WTC11 (cell line): ENCODE data around the gene PRR4.

Source experiments
- GRHL2 ChIP-seq: fragments of 250-450 bp; sonication (Bioruptor Pico); IDR thresholded peaks from 2 replicates; pipeline ENCODE4 v1.8.0; 2022; ENCODE audit warnings: mild to moderate bottlenecking, moderate library complexity; ENCODE audit not compliant: insufficient replicate concordance, severe bottlenecking
- IRF2 ChIP-seq: sonication (generic); formaldehyde crosslinking; IDR thresholded peaks from 2 replicates; pipeline ENCODE4 v1.8.0; 2022; ENCODE audit warnings: low read depth, missing genetic modification reagents, borderline replicate concordance
- JUN ChIP-seq: sonication (generic); formaldehyde crosslinking; IDR thresholded peaks from 2 replicates; pipeline ENCODE4 v1.8.0; 2023; ENCODE audit warnings: mild to moderate bottlenecking, missing genetic modification reagents
- MAX ChIP-seq: sonication (generic); formaldehyde crosslinking; IDR thresholded peaks from 2 replicates; pipeline ENCODE4 v1.8.0; 2022; ENCODE audit warnings: mild to moderate bottlenecking, missing genetic modification reagents
- NFATC4 ChIP-seq: fragments of 250-450 bp; sonication (Bioruptor Pico); IDR thresholded peaks from 2 replicates; pipeline ENCODE4 v1.9.0; 2021; ENCODE audit warnings: mild to moderate bottlenecking
- ZNF532 ChIP-seq: fragments of 250-450 bp; sonication (Bioruptor Pico); IDR thresholded peaks from 2 replicates; pipeline ENCODE4 v1.9.0; 2021; ENCODE audit warnings: mild to moderate bottlenecking, borderline replicate concordance
- TF ChIP-seq, protein P1 (sequence below): fragments of 200-600 bp; IDR thresholded peaks from 2 replicates; pipeline ENCODE4 v1.8.0; 2022; ENCODE audit warnings: antibody characterized with exemption

- no peak for TF ChIP-seq GRHL2 (CRISPR knock-in tag)
- no peak for TF ChIP-seq MAX (CRISPR knock-in tag)
- TF ChIP-seq JUN (CRISPR knock-in tag): no peak
- no peak for TF ChIP-seq NFATC4 (CRISPR knock-in tag)
- TF ChIP-seq, protein P1, sequence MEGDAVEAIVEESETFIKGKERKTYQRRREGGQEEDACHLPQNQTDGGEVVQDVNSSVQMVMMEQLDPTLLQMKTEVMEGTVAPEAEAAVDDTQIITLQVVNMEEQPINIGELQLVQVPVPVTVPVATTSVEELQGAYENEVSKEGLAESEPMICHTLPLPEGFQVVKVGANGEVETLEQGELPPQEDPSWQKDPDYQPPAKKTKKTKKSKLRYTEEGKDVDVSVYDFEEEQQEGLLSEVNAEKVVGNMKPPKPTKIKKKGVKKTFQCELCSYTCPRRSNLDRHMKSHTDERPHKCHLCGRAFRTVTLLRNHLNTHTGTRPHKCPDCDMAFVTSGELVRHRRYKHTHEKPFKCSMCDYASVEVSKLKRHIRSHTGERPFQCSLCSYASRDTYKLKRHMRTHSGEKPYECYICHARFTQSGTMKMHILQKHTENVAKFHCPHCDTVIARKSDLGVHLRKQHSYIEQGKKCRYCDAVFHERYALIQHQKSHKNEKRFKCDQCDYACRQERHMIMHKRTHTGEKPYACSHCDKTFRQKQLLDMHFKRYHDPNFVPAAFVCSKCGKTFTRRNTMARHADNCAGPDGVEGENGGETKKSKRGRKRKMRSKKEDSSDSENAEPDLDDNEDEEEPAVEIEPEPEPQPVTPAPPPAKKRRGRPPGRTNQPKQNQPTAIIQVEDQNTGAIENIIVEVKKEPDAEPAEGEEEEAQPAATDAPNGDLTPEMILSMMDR: no peak
- TF ChIP-seq IRF2 (CRISPR knock-in tag): no peak
- TF ChIP-seq ZNF532: no peak
Measured at GRCh38 chr12:10802587-10802986, 46.7 kb downstream of the PRR4 start, which contains the start of gene TAS2R7.
